MM.1S (cell line): Measurements from ENCODE around the gene C3orf62.

Experiments used
- DNase-seq: peaks from one replicate; pipeline ENCODE4 v3.0.0-alpha.2; 2015
- H2AFZ ChIP-seq: fragments of 300-600 bp; sonication (generic); 2 replicates; pipeline ENCODE4 v1.6.0; 2016; ENCODE audit warnings: antibody characterized with exemption, low read length
- H3F3A ChIP-seq: fragments of 300-600 bp; sonication (generic); 2 replicates; pipeline ENCODE4 v1.6.1; 2016; ENCODE audit warnings: mild to moderate bottlenecking, antibody characterized with exemption, low read length, moderate library complexity, mixed read lengths; ENCODE audit not compliant: insufficient read depth
- H3K27ac ChIP-seq: fragments of 300-600 bp; sonication (generic); 2 replicates; pipeline ENCODE4 v1.5.1; 2016; ENCODE audit warnings: mild to moderate bottlenecking, low read length
- H3K27me3 ChIP-seq: fragments of 300-600 bp; sonication (generic); replicated peaks from 2 replicates; pipeline ENCODE4 v1.6.0; 2016; ENCODE audit warnings: low read length; ENCODE audit not compliant: insufficient read depth
- H3K36me3 ChIP-seq: fragments of 300-600 bp; sonication (generic); replicated peaks from 2 replicates; pipeline ENCODE4 v1.6.1; 2016; ENCODE audit warnings: mild to moderate bottlenecking, low read length, mixed read lengths; ENCODE audit not compliant: insufficient read depth
- H3K4me1 ChIP-seq: fragments of 300-600 bp; sonication (generic); 2 replicates; pipeline ENCODE4 v1.6.1; 2016; ENCODE audit warnings: low read length, mixed read lengths
- H3K4me2 ChIP-seq: fragments of 300-600 bp; sonication (generic); 2 replicates; pipeline ENCODE4 v1.6.0; 2016; ENCODE audit warnings: low read depth, low read length
- H3K4me3 ChIP-seq: fragments of 300-600 bp; sonication (generic); 2 replicates; pipeline ENCODE4 v1.5.1; 2016; ENCODE audit warnings: low read length, mixed read lengths
- H3K79me2 ChIP-seq: fragments of 300-600 bp; sonication (generic); 2 replicates; pipeline ENCODE4 v1.6.1; 2016; ENCODE audit warnings: mixed run types, low read length, mixed read lengths
- H3K9ac ChIP-seq: fragments of 300-600 bp; sonication (generic); 2 replicates; pipeline ENCODE4 v1.6.1; 2016; ENCODE audit warnings: low read length, mixed read lengths
- H3K9me2 ChIP-seq: fragments of 300-600 bp; sonication (generic); replicated peaks from 2 replicates; pipeline ENCODE4 v1.6.1; 2016; ENCODE audit warnings: mild to moderate bottlenecking, low read length, mixed read lengths; ENCODE audit not compliant: insufficient read depth
- H3K9me3 ChIP-seq: fragments of 300-600 bp; sonication (generic); replicated peaks from 2 replicates; pipeline ENCODE4 v1.6.1; 2016; ENCODE audit warnings: mild to moderate bottlenecking, low read length, mixed read lengths; ENCODE audit not compliant: insufficient read depth
- H4K20me1 ChIP-seq: fragments of 300-600 bp; sonication (generic); 2 replicates; pipeline ENCODE4 v1.6.1; 2016; ENCODE audit warnings: mild to moderate bottlenecking, low read length, moderate library complexity, mixed read lengths; ENCODE audit not compliant: insufficient read depth
- EZH2 ChIP-seq: fragments of 300-600 bp; sonication (generic); optimal IDR thresholded peaks from 2 replicates; pipeline ENCODE3; 2017; ENCODE audit warnings: low read depth, mild to moderate bottlenecking, antibody characterized with exemption, low read length, mixed read lengths
- EZH2phosphoT487 ChIP-seq: fragments of 300-600 bp; sonication (generic); IDR thresholded peaks from 2 replicates; pipeline ENCODE4 v1.6.1; 2018; ENCODE audit warnings: antibody characterized with exemption, low read length
- TF ChIP-seq, protein P1 (sequence below): fragments of 300-600 bp; sonication (generic); IDR thresholded peaks from 2 replicates; pipeline ENCODE4 v1.5.1; 2016; ENCODE audit warnings: antibody characterized with exemption, low read length, mixed read lengths

C3orf62 gene

DNA sequence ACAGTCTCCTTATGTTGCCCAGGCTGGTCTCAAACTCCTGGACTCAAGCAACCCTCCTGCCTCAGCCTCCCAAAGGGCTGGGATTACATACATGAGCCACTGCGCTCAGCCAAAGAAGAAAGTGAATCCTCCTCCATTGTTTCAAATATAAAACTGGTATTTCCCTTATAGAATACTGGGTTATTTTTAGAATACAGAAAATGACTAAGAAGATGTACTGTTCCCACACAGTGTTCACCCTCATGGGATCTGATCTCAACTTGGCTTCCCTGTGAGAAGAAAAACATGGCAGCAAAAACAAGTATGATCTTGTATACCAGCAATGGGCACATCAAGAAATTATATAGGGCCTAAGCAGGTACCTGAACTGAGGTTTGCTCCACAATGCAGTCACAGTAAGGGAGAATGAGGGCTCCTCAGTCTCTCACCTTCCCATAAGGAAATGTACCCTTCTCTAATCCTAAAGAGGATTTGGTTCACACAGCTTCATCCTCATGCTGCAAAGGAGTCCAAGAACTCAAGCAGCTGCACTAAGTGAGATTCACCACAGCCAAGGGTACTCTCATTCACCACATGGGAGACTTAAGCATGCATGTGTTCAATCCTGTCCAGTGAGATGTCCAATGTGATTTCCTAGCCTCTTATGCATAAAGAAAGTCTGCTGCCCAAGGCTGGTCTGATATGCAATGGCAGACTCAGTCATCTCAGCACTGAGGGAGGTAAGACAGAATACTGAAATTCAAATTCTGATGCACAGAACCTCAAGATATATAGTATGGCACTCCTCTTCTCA, 37.1 kb upstream of the C3orf62 start:
- Histone ChIP-seq H3K9ac (no peak overlapping the region), H3K27ac (0 out of 2 replicates have a peak overlapping the region, but pooled peaks have one; percentile 0), H3F3A (no peaks in the 10 kb centered on the region), H2AFZ (no peak overlapping the region), H3K9me3 (no peaks in the 10 kb centered on the region), H3K4me2 (no peak overlapping the region), H3K9me2 (no peaks in the 10 kb centered on the region), H3K4me3 (no peak overlapping the region), H3K79me2 (no peaks in the 10 kb centered on the region), H3K4me1 (peaks cover 10% of the 10 kb centered on the region), H4K20me1 (no peaks in the 10 kb centered on the region), H3K27me3 (no peaks in the 10 kb centered on the region), H3K36me3 (no peaks in the 10 kb centered on the region; the same call in 1 of the 2 replicates)
- no peak for TF ChIP-seq EZH2
- DNase-seq, result no peak

DNA sequence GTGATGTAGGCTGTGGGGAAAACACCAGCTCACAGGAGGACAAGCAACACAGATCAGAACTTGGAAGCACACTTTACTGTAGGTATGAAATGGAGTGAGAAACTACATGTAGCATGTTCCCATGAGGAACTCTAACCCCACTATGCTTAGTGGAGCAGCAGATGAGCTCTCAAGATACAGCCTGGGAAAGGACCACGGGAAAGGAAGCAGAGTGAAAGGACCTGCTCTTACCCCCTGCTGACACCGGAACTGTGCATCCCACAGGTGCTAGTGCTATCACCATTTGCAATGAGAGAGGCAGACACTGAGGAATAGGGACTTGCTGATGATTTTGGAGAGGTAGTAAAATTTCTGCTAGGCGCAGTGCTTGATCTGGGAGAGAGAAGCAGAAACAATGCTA, 34.3 kb upstream of the C3orf62 start:
- TF ChIP-seq, protein P1, sequence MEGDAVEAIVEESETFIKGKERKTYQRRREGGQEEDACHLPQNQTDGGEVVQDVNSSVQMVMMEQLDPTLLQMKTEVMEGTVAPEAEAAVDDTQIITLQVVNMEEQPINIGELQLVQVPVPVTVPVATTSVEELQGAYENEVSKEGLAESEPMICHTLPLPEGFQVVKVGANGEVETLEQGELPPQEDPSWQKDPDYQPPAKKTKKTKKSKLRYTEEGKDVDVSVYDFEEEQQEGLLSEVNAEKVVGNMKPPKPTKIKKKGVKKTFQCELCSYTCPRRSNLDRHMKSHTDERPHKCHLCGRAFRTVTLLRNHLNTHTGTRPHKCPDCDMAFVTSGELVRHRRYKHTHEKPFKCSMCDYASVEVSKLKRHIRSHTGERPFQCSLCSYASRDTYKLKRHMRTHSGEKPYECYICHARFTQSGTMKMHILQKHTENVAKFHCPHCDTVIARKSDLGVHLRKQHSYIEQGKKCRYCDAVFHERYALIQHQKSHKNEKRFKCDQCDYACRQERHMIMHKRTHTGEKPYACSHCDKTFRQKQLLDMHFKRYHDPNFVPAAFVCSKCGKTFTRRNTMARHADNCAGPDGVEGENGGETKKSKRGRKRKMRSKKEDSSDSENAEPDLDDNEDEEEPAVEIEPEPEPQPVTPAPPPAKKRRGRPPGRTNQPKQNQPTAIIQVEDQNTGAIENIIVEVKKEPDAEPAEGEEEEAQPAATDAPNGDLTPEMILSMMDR, result no peak
- TF ChIP-seq EZH2phosphoT487 (no peak), EZH2 (no peak)
- H3K9ac ChIP-seq, result no peak overlapping the region
- no peaks in the 10 kb centered on the region for H3K9me2 ChIP-seq
- no peak overlapping the region for H3K4me2 ChIP-seq
- no peak overlapping the region for H3K4me3 ChIP-seq
- no peaks in the 10 kb centered on the region for H3K79me2 ChIP-seq
- no peaks in the 10 kb centered on the region for H3K9me3 ChIP-seq
- no peak overlapping the region for H3K27ac ChIP-seq
- no peaks in the 10 kb centered on the region; the same call in 1 of the 2 replicates for H3K36me3 ChIP-seq
- H3K4me1 ChIP-seq, result peaks cover 10% of the 10 kb centered on the region
- no peaks in the 10 kb centered on the region for H3F3A ChIP-seq
- no peaks in the 10 kb centered on the region for H4K20me1 ChIP-seq
- no peak for DNase-seq
- H2AFZ ChIP-seq, result no peak overlapping the region
- no peaks in the 10 kb centered on the region for H3K27me3 ChIP-seq

DNA sequence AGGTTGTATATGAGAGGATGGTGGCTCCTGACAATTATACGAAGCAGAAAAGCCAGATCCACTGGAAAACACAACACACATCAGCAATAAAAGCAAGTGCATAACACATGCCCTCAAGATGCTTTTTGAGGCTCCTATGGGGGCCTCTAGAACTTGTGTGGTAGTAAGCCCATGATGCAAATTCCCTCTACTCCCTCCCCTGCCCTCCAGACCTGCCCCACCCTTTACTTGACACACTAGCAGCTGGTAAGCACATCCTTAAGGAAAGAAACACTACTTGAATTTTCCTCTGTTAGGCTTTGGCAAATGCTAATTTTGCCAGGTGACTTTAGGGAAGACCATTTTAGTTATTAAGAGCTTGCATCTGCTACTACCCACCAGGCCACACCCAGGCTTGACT, 33.6 kb upstream of the C3orf62 start:
- no peaks in the 10 kb centered on the region; the same call in 1 of the 2 replicates for H3K36me3 ChIP-seq
- H3F3A ChIP-seq, result no peaks in the 10 kb centered on the region
- H3K79me2 ChIP-seq, result no peaks in the 10 kb centered on the region
- no peak overlapping the region for H3K27ac ChIP-seq
- no peaks in the 10 kb centered on the region for H3K27me3 ChIP-seq
- no peak overlapping the region for H3K9ac ChIP-seq
- TF ChIP-seq, protein P1, result no peak
- no peak for TF ChIP-seq EZH2
- TF ChIP-seq EZH2phosphoT487, result no peak
- no peaks in the 10 kb centered on the region for H4K20me1 ChIP-seq
- no peaks in the 10 kb centered on the region for H3K9me2 ChIP-seq
- no peak overlapping the region for H2AFZ ChIP-seq
- H3K4me1 ChIP-seq, result peaks cover 10% of the 10 kb centered on the region
- H3K4me3 ChIP-seq, result no peak overlapping the region
- DNase-seq, result no peak
- no peaks in the 10 kb centered on the region for H3K9me3 ChIP-seq
- no peak overlapping the region for H3K4me2 ChIP-seq

DNA sequence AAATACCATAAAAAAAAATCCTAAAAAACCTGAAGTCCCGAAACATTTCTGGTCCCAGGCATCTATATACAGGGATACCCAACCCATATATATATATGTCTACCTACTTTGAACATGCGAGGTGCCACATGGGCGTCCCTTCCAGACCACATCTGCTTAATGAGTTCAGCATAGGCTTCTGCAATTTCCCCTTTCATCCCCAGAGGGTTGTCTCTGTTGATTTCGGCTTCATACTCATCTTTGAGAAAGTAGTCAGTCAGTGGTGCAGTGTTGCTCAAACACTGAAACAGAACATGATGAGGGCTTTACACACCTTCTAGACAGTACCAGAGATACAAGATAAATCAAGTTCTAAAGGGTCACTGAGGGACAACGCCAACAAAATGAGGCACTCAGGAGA, 28.6 kb upstream of the C3orf62 start:
- Histone ChIP-seq H3K4me1 (no peaks in the 10 kb centered on the region), H3K9me3 (no peaks in the 10 kb centered on the region), H3K9ac (no peak overlapping the region), H2AFZ (no peak overlapping the region), H3K9me2 (no peaks in the 10 kb centered on the region), H3K79me2 (no peaks in the 10 kb centered on the region), H3F3A (no peaks in the 10 kb centered on the region), H3K4me2 (no peak overlapping the region), H3K27ac (no peak overlapping the region), H4K20me1 (no peaks in the 10 kb centered on the region), H3K27me3 (no peaks in the 10 kb centered on the region), H3K4me3 (no peak overlapping the region), H3K36me3 (no peaks in the 10 kb centered on the region; the same call in 1 of the 2 replicates)
- TF ChIP-seq, protein P1, result no peak
- no peak for TF ChIP-seq EZH2
- TF ChIP-seq EZH2phosphoT487, result no peak
- DNase-seq, result no peak
